SK-N-MC (cell line): ENCODE results near the gene BARD1.
"Not testable (repeated sequence)": the region's sequence is repeated elsewhere in the genome, so short reads cannot be mapped to it uniquely, and the experiment has no call there.

Experiments
- DNase-seq: peaks from one replicate; pipeline ENCODE4 v3.0.0-alpha.2; 2011; ENCODE audit warnings: low read depth, low spot score
- H3K27ac ChIP-seq: fragments of 200-600 bp; sonication (generic); 2 replicates; pipeline ENCODE4 v1.5.1; 2016; ENCODE audit warnings: mixed run types
- H3K36me3 ChIP-seq: fragments of 200-600 bp; sonication (generic); 2 replicates; pipeline ENCODE4 v1.6.1; 2017; ENCODE audit warnings: antibody characterized with exemption, low read length, mixed read lengths; ENCODE audit not compliant: insufficient read depth
- H3K4me3 ChIP-seq: fragments of 200-600 bp; sonication (generic); 2 replicates; pipeline ENCODE4 v1.5.1; 2016
- H3K9ac ChIP-seq: fragments of 200-600 bp; sonication (generic); 2 replicates; pipeline ENCODE4 v1.8.0; 2017; ENCODE audit warnings: mixed run types, mixed read lengths; ENCODE audit not compliant: insufficient read length
- H3K9me3 ChIP-seq: fragments of 200-600 bp; sonication (generic); 2 replicates; pipeline ENCODE4 v1.6.1; 2017; ENCODE audit warnings: low read depth, mild to moderate bottlenecking, antibody characterized with exemption, low read length, moderate library complexity, mixed read lengths
- EZH2 ChIP-seq: fragments of 200-600 bp; sonication (generic); IDR thresholded peaks from one replicate; pipeline ENCODE4 v1.6.1; 2017; ENCODE audit warnings: antibody characterized with exemption
- FOXP2 ChIP-seq: optimal IDR thresholded peaks from 2 replicates; pipeline ENCODE3; 2011; ENCODE audit warnings: mild to moderate bottlenecking, moderate library complexity; ENCODE audit not compliant: insufficient read depth; ENCODE audit errors: extremely low read length, control extremely low read depth
- POLR2AphosphoS5 ChIP-seq: IDR thresholded peaks from 2 replicates; pipeline ENCODE4 v1.6.1; 2012; ENCODE audit warnings: mild to moderate bottlenecking, low read depth, low read length, borderline replicate concordance

BARD1 gene

DNA sequence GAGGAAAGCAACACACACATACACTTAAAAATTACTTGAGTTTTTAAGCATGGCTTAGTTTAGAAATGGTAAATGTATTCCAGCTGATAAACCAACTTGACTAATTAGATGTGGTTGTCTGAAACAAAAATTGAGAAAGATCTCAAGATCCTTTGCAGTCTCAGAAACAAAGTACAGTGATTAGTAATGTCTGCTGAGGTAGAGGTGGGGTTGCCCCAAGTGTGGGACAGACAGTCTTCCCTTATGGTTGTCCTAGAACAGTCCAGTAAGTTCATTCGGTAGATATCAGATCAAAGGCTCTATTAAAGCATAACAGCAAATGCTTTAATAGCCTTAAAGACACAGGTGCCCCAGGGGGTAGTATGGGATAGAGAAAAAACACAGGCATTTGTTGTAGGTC is 94.5 kb downstream of the BARD1 start:
- Histone ChIP-seq H3K9me3 (no peaks in the 10 kb centered on the region), H3K9ac (no peak overlapping the region), H3K4me3 (no peak overlapping the region), H3K36me3 (peaks cover 6% of the 10 kb centered on the region; the same call in 1 of the 2 replicates), H3K27ac (no peak overlapping the region)
- no peak for TF ChIP-seq POLR2AphosphoS5
- TF ChIP-seq EZH2 = no peak
- no peak for TF ChIP-seq FOXP2
- no peak for DNase-seq

DNA sequence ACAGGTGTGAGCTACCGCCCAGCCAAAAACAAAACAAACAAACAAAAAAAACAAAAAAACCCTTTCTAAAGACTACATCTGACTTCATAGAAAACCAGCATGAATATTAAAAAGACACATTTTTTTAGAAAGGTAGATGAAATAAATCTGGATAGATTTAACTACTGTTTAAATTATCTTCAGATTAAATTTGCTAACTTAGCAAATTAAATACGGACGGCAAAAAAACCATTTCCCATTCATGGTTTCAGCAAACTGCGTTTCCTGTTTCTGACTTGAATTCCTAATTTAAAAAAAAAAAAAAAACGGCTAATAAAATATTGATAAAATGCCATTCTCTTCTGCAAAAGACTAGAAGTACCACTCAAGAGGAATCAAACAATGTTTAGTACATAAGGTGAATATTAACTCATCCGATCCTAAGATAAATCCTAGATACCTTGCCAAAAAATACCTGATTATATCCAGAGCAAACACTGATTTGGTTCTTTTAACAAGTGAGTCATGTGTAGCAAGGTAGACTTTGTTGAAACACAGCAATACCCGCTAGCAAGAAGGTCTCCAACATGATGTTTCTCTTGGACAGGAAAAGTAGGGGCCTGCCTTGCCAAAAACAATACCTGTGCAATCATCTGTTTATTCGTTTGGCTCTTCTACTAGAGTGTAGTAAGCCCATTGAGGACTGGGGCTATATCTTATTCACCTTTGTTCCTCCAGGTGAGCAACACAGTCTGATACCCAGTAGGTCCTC is 96.2 kb downstream of the BARD1 start:
- Histone ChIP-seq H3K4me3 (no peak overlapping the region), H3K27ac (no peak overlapping the region), H3K36me3 (peaks cover 5% of the 10 kb centered on the region; the same call in 1 of the 2 replicates), H3K9me3 (no peaks in the 10 kb centered on the region), H3K9ac (no peak overlapping the region)
- no peak for DNase-seq
- TF ChIP-seq FOXP2 (no peak), EZH2 (no peak), POLR2AphosphoS5 (no peak)

DNA sequence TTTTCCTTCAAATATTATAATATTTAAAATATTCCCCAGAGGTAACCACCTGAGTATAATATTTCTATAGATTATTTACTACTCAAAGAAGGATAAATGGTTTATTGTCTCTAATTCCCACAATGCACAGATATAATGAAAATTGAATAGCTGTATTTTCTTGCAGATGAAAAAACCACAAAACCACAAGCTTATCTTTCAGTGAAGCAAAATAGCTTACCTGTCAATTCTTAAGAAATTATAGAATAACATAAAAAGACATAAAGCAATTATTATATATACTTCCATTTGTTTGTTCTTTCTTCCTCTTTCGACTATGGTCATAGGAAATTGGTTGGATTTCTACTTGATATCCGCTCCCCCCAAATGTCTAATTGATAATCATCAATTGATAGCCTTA is 98.8 kb downstream of the BARD1 start:
- Histone ChIP-seq H3K27ac (no peak overlapping the region), H3K9me3 (no peaks in the 10 kb centered on the region), H3K4me3 (no peak overlapping the region), H3K36me3 (no peaks in the 10 kb centered on the region), H3K9ac (no peak overlapping the region)
- TF ChIP-seq FOXP2 = no peak
- TF ChIP-seq EZH2 = no peak
- TF ChIP-seq POLR2AphosphoS5 = no peak
- DNase-seq = no peak

DNA sequence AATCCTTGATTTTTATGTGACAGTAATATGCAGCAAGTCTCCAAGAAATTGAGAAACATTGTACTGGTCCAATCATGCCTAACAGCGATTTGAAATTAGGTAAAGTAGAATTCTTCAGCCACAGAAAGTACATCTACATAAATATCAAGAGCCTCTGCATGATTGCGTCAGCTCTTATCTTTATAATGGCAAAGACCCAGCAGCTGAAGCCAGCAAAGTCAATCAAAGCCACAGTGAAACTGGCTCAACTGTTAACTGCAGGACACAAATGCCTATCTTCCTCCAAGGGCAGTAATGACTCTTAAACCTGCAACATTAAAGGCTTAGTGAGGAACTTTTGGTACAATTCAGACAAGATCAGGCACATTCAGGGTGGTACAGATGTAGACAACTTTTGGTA is 102.5 kb downstream of the BARD1 start:
- no peak for TF ChIP-seq EZH2
- no peak for TF ChIP-seq FOXP2
- TF ChIP-seq POLR2AphosphoS5 = no peak
- no peak for DNase-seq
- Histone ChIP-seq H3K4me3 (no peak overlapping the region), H3K9ac (no peak overlapping the region), H3K36me3 (no peaks in the 10 kb centered on the region), H3K9me3 (no peaks in the 10 kb centered on the region), H3K27ac (no peak overlapping the region)

DNA sequence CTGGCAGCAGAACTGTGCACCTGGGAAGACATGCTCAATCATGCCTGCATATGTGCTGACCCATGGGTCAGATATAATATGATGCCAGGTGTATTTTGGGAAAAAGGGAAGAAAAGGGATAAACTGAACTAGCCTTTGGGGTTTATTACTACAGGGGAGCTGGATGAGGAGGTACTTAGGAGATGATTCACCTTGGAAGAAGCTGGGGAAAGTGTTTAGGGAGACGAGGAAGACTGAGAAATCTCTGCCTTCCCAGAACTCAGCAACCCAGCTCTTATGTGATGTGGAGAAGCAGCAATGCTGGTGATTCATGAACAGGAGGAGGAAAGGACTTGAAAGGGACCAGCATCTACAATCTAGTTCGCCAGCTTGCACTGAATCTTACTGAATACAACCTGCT is 110.2 kb downstream of the BARD1 start:
- DNase-seq = no peak
- no peaks in the 10 kb centered on the region for H3K36me3 ChIP-seq
- no peak overlapping the region for H3K4me3 ChIP-seq
- H3K9me3 ChIP-seq = no peaks in the 10 kb centered on the region
- H3K27ac ChIP-seq = no peak overlapping the region
- no peak overlapping the region for H3K9ac ChIP-seq
- TF ChIP-seq FOXP2 = no peak
- no peak for TF ChIP-seq EZH2
- TF ChIP-seq POLR2AphosphoS5 = no peak

DNA sequence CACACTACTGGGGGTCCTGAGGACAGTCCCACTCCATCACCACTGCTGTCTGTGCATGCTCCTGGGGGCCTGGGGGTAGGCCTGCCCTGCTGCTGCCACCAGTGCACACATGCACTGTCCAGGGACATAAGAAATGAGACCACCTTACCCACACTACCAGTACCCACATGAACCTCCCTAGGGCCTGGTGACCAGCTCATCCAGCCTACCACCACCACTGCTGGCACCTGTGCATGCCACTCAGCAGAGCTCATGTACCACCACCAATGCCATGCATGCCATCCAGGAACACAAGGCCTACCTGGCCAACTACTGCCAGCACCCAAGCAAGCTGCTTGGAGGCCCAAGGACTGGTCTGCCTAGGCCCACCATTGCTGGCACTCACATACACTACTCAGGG is 112.8 kb downstream of the BARD1 start:
- H3K27ac ChIP-seq = no peak overlapping the region
- no peak overlapping the region for H3K9ac ChIP-seq
- no peaks in the 10 kb centered on the region for H3K36me3 ChIP-seq
- no peak for DNase-seq
- no peaks in the 10 kb centered on the region for H3K9me3 ChIP-seq
- H3K4me3 ChIP-seq = no peak overlapping the region
- no peak for TF ChIP-seq POLR2AphosphoS5

DNA sequence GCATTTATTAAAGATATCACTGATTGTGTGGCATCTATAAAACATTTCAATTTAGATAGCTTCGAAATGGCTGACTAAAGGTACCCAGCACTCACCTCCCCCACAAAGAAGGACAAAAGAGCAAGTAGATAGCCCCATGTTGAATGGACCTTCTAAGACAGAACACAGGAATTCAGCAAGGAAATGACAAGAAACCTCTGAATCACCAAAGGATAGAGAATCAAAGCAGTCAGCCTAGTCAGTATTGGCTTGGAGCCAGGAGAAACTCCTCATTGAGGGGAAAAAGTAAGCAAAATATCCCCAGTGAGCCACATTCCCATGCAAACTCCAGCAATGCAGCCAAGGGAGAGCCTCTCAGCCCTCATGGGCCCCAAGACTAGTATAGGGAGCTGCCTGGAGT is 113.7 kb downstream of the BARD1 start:
- Histone ChIP-seq H3K4me3 (no peak overlapping the region), H3K27ac (no peak overlapping the region), H3K36me3 (no peaks in the 10 kb centered on the region), H3K9me3 (no peaks in the 10 kb centered on the region), H3K9ac (no peak overlapping the region)
- TF ChIP-seq FOXP2 = no peak
- DNase-seq = no peak

DNA sequence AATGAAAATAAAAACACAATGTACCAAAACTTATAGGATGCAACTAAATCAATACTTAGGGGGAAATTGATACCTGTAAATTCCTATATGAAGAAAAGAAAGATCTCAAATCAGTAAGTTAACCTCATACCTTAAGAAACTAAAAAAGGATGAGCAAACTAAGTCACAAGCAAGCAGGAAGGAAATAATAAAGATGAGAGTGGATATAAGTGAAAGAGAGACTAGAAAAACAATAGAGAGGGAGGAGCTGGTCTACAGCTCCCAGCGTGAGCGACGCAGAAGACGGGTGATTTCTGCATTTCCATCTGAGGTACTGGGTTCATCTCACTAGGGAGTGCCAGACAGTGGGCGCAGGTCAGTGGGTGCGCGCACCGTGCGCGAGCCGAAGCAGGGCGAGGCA is 125.9 kb downstream of the BARD1 start:
- H3K9me3 ChIP-seq, H3K36me3 ChIP-seq, DNase-seq, H3K9ac ChIP-seq, H3K27ac ChIP-seq: not testable (repeated sequence)
- H3K4me3 ChIP-seq = peak overlapping the region; percentile 68

DNA sequence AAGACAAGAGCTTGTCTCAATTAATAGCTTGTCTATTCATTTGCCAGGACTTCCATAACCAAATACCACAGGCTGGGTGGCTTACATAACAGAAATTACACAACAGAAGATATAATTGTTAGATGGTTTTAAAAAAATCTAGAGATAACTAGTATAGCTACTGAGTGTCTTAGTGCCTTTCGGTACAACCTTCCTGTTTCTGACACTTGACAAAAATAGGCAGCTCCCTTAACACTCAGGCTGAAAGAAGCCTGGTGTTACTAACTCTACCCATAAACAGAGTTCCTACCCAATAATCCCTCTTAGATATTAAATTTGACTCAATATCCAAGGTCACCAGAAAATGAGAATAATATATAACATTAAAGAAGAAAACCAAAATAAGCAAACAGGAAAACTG is 129.7 kb downstream of the BARD1 start:
- no peak for DNase-seq
- H3K36me3 ChIP-seq = no peaks in the 10 kb centered on the region
- no peak overlapping the region for H3K27ac ChIP-seq
- no peaks in the 10 kb centered on the region for H3K9me3 ChIP-seq
- TF ChIP-seq POLR2AphosphoS5 (no peak), EZH2 (no peak), FOXP2 (no peak)
- no peak overlapping the region for H3K4me3 ChIP-seq
- H3K9ac ChIP-seq = no peak overlapping the region
